HEK293 (cell line): ENCODE data around the gene STAT3.

Source experiments
- CTCF ChIA-PET: fragments of 350-600 bp; formaldehyde crosslinking; extraction: SDS; loops from one replicate; lab custom pipeline; 2021; ENCODE audit warnings: antibody characterized with exemption; lab: Yijun Ruan, JAX
- POLR2A ChIA-PET: fragments of 300-600 bp; formaldehyde crosslinking; extraction: SDS; loops from one replicate; lab custom pipeline; 2020; ENCODE audit warnings: antibody characterized with exemption, inconsistent platforms; lab: Yijun Ruan, JAX
- H3K27ac ChIP-seq: fragments of 200-500 bp; sonication (Bioruptor generic); 2 replicates; pipeline ENCODE4 v1.5.1; 2014; ENCODE audit warnings: low read depth, low read length, control low read depth, inconsistent platforms; ENCODE audit errors: extremely low read depth
- H3K36me3 ChIP-seq, 2 experiments: fragments of 200-500 bp in 1 of 2; sonication (Bioruptor generic) in 1 of 2; 1 replicate in 1 of 2; 2 replicates in 1 of 2; pipeline ENCODE4 v1.5.1; 2014 to 2017; ENCODE audit warnings: inconsistent platforms in 2 of 2, low read length in 2 of 2; ENCODE audit not compliant: control insufficient read depth in 2 of 2, insufficient read depth in 1 of 2
- H3K4me1 ChIP-seq: fragments of 200-500 bp; sonication (Bioruptor generic); 2 replicates; pipeline ENCODE4 v1.5.1; 2014; ENCODE audit warnings: mild to moderate bottlenecking, low read length, inconsistent platforms; ENCODE audit not compliant: control insufficient read depth, insufficient read depth
- H3K4me3 ChIP-seq: 2 replicates; pipeline ENCODE4 v1.5.1; 2011; ENCODE audit warnings: low read depth, mild to moderate bottlenecking, control low read depth, low read length, moderate library complexity
- H3K9me3 ChIP-seq: fragments of 200-500 bp; sonication (Bioruptor generic); 2 replicates; pipeline ENCODE4 v1.5.1; 2014; ENCODE audit warnings: low read depth, low read length, inconsistent platforms; ENCODE audit not compliant: control insufficient read depth, insufficient read depth
- BCL11A ChIP-seq: fragments of 450-650 bp; formaldehyde crosslinking; IDR thresholded peaks from 2 replicates; pipeline ENCODE4 v1.5.1; 2016; ENCODE audit warnings: low read depth, missing biosample characterization, missing genetic modification characterization
- GFI1B ChIP-seq: fragments of 450-650 bp; formaldehyde crosslinking; IDR thresholded peaks from 2 replicates; pipeline ENCODE4 v1.5.1; 2016; ENCODE audit warnings: missing biosample characterization, missing genetic modification characterization
- KLF8 ChIP-seq: fragments of 450-650 bp; formaldehyde crosslinking; IDR thresholded peaks from 2 replicates; pipeline ENCODE4 v1.5.1; 2016; ENCODE audit warnings: missing biosample characterization, missing genetic modification characterization
- MYNN ChIP-seq: fragments of 450-650 bp; formaldehyde crosslinking; IDR thresholded peaks from 2 replicates; pipeline ENCODE4 v1.5.1; 2016; ENCODE audit warnings: missing biosample characterization, missing genetic modification characterization, borderline replicate concordance
- RBAK ChIP-seq: fragments of 450-650 bp; formaldehyde crosslinking; IDR thresholded peaks from 2 replicates; pipeline ENCODE4 v1.5.1; 2016; ENCODE audit warnings: missing biosample characterization, missing genetic modification characterization
- SP2 ChIP-seq: fragments of 450-650 bp; formaldehyde crosslinking; IDR thresholded peaks from 2 replicates; pipeline ENCODE4 v1.5.1; 2016; ENCODE audit warnings: missing biosample characterization, missing genetic modification characterization
- SP7 ChIP-seq: fragments of 450-650 bp; formaldehyde crosslinking; IDR thresholded peaks from 2 replicates; pipeline ENCODE4 v1.5.1; 2016; ENCODE audit warnings: missing biosample characterization, missing genetic modification characterization
- TCF7L2 ChIP-seq: IDR thresholded peaks from 2 replicates; pipeline ENCODE4 v1.6.1; 2011; ENCODE audit warnings: low read depth, mild to moderate bottlenecking, inconsistent platforms, low read length, moderate library complexity, borderline replicate concordance
- YY2 ChIP-seq: fragments of 450-650 bp; formaldehyde crosslinking; IDR thresholded peaks from 2 replicates; pipeline ENCODE4 v1.5.1; 2016; ENCODE audit warnings: missing biosample characterization, missing genetic modification characterization
- ZBTB11 ChIP-seq: fragments of 450-650 bp; formaldehyde crosslinking; conservative IDR thresholded peaks from 2 replicates; pipeline ENCODE4 v1.5.1; 2016; ENCODE audit warnings: low read depth, missing biosample characterization, missing genetic modification characterization
- ZBTB44 ChIP-seq: fragments of 450-650 bp; IDR thresholded peaks from 2 replicates; pipeline ENCODE4 v1.5.1; 2018; ENCODE audit warnings: missing biosample characterization, mild to moderate bottlenecking, missing genetic modification characterization
- ZNF18 ChIP-seq: fragments of 450-650 bp; formaldehyde crosslinking; IDR thresholded peaks from 2 replicates; pipeline ENCODE4 v1.5.1; 2016; ENCODE audit warnings: missing biosample characterization, missing genetic modification characterization
- ZNF391 ChIP-seq: fragments of 450-650 bp; formaldehyde crosslinking; IDR thresholded peaks from 2 replicates; pipeline ENCODE4 v1.5.1; 2016; ENCODE audit warnings: low read depth, missing biosample characterization, missing genetic modification characterization, borderline replicate concordance
- ZNF48 ChIP-seq: fragments of 450-650 bp; formaldehyde crosslinking; IDR thresholded peaks from 2 replicates; pipeline ENCODE4 v1.5.1; 2016; ENCODE audit warnings: missing biosample characterization, missing genetic modification characterization
- ZNF513 ChIP-seq: fragments of 450-650 bp; IDR thresholded peaks from 2 replicates; pipeline ENCODE4 v1.5.1; 2018; ENCODE audit warnings: missing biosample characterization, missing genetic modification characterization
- ZNF561 ChIP-seq: fragments of 450-650 bp; IDR thresholded peaks from 2 replicates; pipeline ENCODE4 v1.5.1; 2018; ENCODE audit warnings: missing biosample characterization, missing genetic modification characterization, borderline replicate concordance
- ZNF585B ChIP-seq: fragments of 450-650 bp; formaldehyde crosslinking; IDR thresholded peaks from 2 replicates; pipeline ENCODE4 v1.5.1; 2016; ENCODE audit warnings: missing biosample characterization, missing genetic modification characterization
- ZNF654 ChIP-seq: fragments of 450-650 bp; formaldehyde crosslinking; IDR thresholded peaks from 2 replicates; pipeline ENCODE4 v1.5.1; 2016; ENCODE audit warnings: low read depth, missing biosample characterization, missing genetic modification characterization
- ZSCAN30 ChIP-seq: fragments of 450-650 bp; IDR thresholded peaks from 2 replicates; pipeline ENCODE4 v1.5.1; 2018; ENCODE audit warnings: missing biosample characterization, mild to moderate bottlenecking, missing genetic modification characterization, moderate library complexity
- ZSCAN4 ChIP-seq: fragments of 450-650 bp; formaldehyde crosslinking; IDR thresholded peaks from 2 replicates; pipeline ENCODE4 v1.5.1; 2017; ENCODE audit warnings: missing biosample characterization, missing genetic modification characterization

The STAT3 gene

GRCh38 chr17:42287977-42288802 is 100.1 kb downstream of the STAT3 start, which contains the start of gene STAT5A:
STAT5A (plus strand) TSS chr17:42288498; CDS start chr17:42289412, 914 bp downstream.
- Histone ChIP-seq H3K36me3 (no peaks in the 10 kb centered on the region), H3K4me3 (no peak within 1 kb of the TSS), H3K9me3 (no peaks in the 10 kb centered on the region), H3K4me1 (no peaks in the 10 kb centered on the region), H3K27ac (no peak within 1 kb of the TSS)
- ChIA-PET POLR2A (no interaction called here), CTCF (interaction anchor here (1.0 to 1.1 kb wide), 2 partner anchors 24 to 34 kb away, joined by 4 to 5 read pairs; no protein-coding TSS in a partner anchor)
- no peak for TF ChIP-seq ZNF18 (tag by site-specific recombination)
- TF ChIP-seq ZSCAN4: no peak
- TF ChIP-seq ZNF561: no peak
- no peak for TF ChIP-seq ZNF654 (tag by site-specific recombination)
- no peak for TF ChIP-seq BCL11A (tag by site-specific recombination)
- no peak for TF ChIP-seq ZBTB11 (tag by site-specific recombination)
- TF ChIP-seq ZNF391: no peak
- no peak for TF ChIP-seq TCF7L2
- no peak for TF ChIP-seq RBAK (tag by site-specific recombination)
- TF ChIP-seq YY2 (tag by site-specific recombination): no peak
- TF ChIP-seq KLF8: no peak
- TF ChIP-seq ZNF585B (tag by site-specific recombination): no peak
- no peak for TF ChIP-seq ZSCAN30
- TF ChIP-seq ZNF48 (tag by site-specific recombination): no peak
- no peak for TF ChIP-seq SP7
- TF ChIP-seq MYNN (tag by site-specific recombination): no peak
- no peak for TF ChIP-seq ZBTB44
- TF ChIP-seq SP2 (tag by site-specific recombination): no peak
- no peak for TF ChIP-seq ZNF513 (tag by site-specific recombination)
- no peak for TF ChIP-seq GFI1B (tag by site-specific recombination)
